Neural cell (in vitro differentiated cells): Measurements from ENCODE around the gene CEBPA. TPM values are rescaled to one million over a fixed set of nuclear protein-coding genes. Genes with fewer than 3 reads are reported as not detected.
"Not testable (repeated sequence)": the region's sequence is repeated elsewhere in the genome, so short reads cannot be mapped to it uniquely, and the experiment has no call there.

Experiments
- H2AFZ ChIP-seq: fragments of 200-600, 300-800 bp; sonication (generic), shearing (Covaris generic); 2 replicates; pipeline ENCODE4 v1.6.0; 2014; ENCODE audit warnings: low read depth, mild to moderate bottlenecking, antibody characterized with exemption, low read length, moderate library complexity
- H3F3A ChIP-seq: fragments of 200-600 bp; shearing (Covaris generic); 2 replicates; pipeline ENCODE4 v1.6.1; 2016; ENCODE audit warnings: mild to moderate bottlenecking, moderate library complexity, mixed read lengths, antibody characterized with exemption, low read length; ENCODE audit not compliant: insufficient read depth, poor library complexity, severe bottlenecking
- H3K27ac ChIP-seq: fragments of 200-600, 300-800 bp; sonication (generic), shearing (Covaris generic); 2 replicates; pipeline ENCODE4 v1.5.1; 2014; ENCODE audit warnings: mild to moderate bottlenecking, low read length, moderate library complexity
- H3K27me3 ChIP-seq: fragments of 300-800, 200-600 bp; sonication (generic), shearing (Covaris generic); 2 replicates; pipeline ENCODE4 v1.6.0; 2014; ENCODE audit warnings: mild to moderate bottlenecking, low read depth, low read length, moderate library complexity; ENCODE audit not compliant: insufficient read depth
- H3K36me3 ChIP-seq: fragments of 300-800, 200-600 bp; sonication (generic), shearing (Covaris generic); 2 replicates; pipeline ENCODE4 v1.5.1; 2014; ENCODE audit warnings: mild to moderate bottlenecking, antibody characterized with exemption, low read length, moderate library complexity; ENCODE audit not compliant: insufficient read depth
- H3K4me2 ChIP-seq: fragments of 300-800, 200-600 bp; sonication (generic), shearing (Covaris generic); 2 replicates; pipeline ENCODE4 v1.6.0; 2014; ENCODE audit warnings: mild to moderate bottlenecking, low read length
- H3K4me3 ChIP-seq: fragments of 300-800, 200-600 bp; sonication (generic), shearing (Covaris generic); 2 replicates; pipeline ENCODE4 v1.5.1; 2014; ENCODE audit warnings: mild to moderate bottlenecking, low read length, moderate library complexity
- H3K79me2 ChIP-seq: fragments of 200-600 bp; shearing (Covaris generic); replicated peaks from 2 replicates; pipeline ENCODE4 v1.6.0; 2014; ENCODE audit warnings: mild to moderate bottlenecking, low read length, moderate library complexity; ENCODE audit not compliant: insufficient read depth
- H3K9ac ChIP-seq: fragments of 300-800, 200-600 bp; sonication (generic), shearing (Covaris generic); 2 replicates; pipeline ENCODE4 v1.6.1; 2016; ENCODE audit warnings: mild to moderate bottlenecking, low read length, mixed read lengths
- H3K9me2 ChIP-seq: fragments of 200-600 bp; shearing (Covaris generic); 2 replicates; pipeline ENCODE4 v1.6.1; 2016; ENCODE audit warnings: mild to moderate bottlenecking, low read length, mixed read lengths; ENCODE audit not compliant: insufficient read depth
- H3K9me3 ChIP-seq: fragments of 200-600, 300-800 bp; sonication (generic), shearing (Covaris generic); 2 replicates; pipeline ENCODE4 v1.6.1; 2016; ENCODE audit warnings: mild to moderate bottlenecking, mixed run types, low read length, moderate library complexity, mixed read lengths
- H4K20me1 ChIP-seq: fragments of 200-600 bp; shearing (Covaris generic); 2 replicates; pipeline ENCODE4 v1.6.1; 2016; ENCODE audit warnings: mild to moderate bottlenecking, mixed run types; ENCODE audit not compliant: insufficient read depth
- CTCF ChIP-seq: fragments of 450-650 bp; IDR thresholded peaks from 2 replicates; pipeline ENCODE4 v1.5.1; 2014; ENCODE audit warnings: antibody characterized with exemption, mild to moderate bottlenecking, moderate library complexity; ENCODE audit not compliant: poor library complexity, severe bottlenecking
- EP300 ChIP-seq: fragments of 450-650 bp; conservative IDR thresholded peaks from 2 replicates; pipeline ENCODE4 v1.6.1; 2014; ENCODE audit warnings: antibody characterized with exemption, mild to moderate bottlenecking, moderate library complexity; ENCODE audit not compliant: poor library complexity, severe bottlenecking
- EZH2 ChIP-seq: fragments of 200-600, 300-800 bp; shearing (Covaris generic), sonication (generic); IDR thresholded peaks from 2 replicates; pipeline ENCODE4 v1.6.1; 2014; ENCODE audit warnings: antibody characterized with exemption, low read length, borderline replicate concordance, mild to moderate bottlenecking; ENCODE audit not compliant: insufficient read depth, poor library complexity, severe bottlenecking
- MXI1 ChIP-seq: fragments of 450-650 bp; conservative IDR thresholded peaks from 2 replicates; pipeline ENCODE4 v1.6.1; 2014; ENCODE audit warnings: antibody characterized with exemption, mild to moderate bottlenecking; ENCODE audit not compliant: poor library complexity, severe bottlenecking
- POLR2AphosphoS5 ChIP-seq: IDR thresholded peaks from 2 replicates; pipeline ENCODE4 v1.6.1; 2012
- RAD21 ChIP-seq: fragments of 450-650 bp; conservative IDR thresholded peaks from 2 replicates; pipeline ENCODE4 v1.6.1; 2014; ENCODE audit warnings: antibody characterized with exemption, mild to moderate bottlenecking, moderate library complexity
- REST ChIP-seq: IDR thresholded peaks from 2 replicates; pipeline ENCODE4 v1.6.1; 2012; ENCODE audit warnings: borderline replicate concordance
- SMC3 ChIP-seq: fragments of 450-650 bp; conservative IDR thresholded peaks from 2 replicates; pipeline ENCODE4 v1.6.1; 2014; ENCODE audit warnings: antibody characterized with exemption, mild to moderate bottlenecking, moderate library complexity; ENCODE audit not compliant: poor library complexity
- TAF1 ChIP-seq: IDR thresholded peaks from 2 replicates; pipeline ENCODE4 v1.6.1; 2012; ENCODE audit warnings: low read depth
- polyA plus RNA-seq: library from polyadenylated mRNA; depleted of rRNA; stranded (reverse); fragments of >200 nt; gene quantifications from 2 replicates; pipeline ENCODE4 v1.2.3, GENCODE V29; 2014

CEBPA gene
- polyA plus RNA-seq, 1 donor from 2014 or later: 2.6 TPM

- Histone ChIP-seq H3K9me3 (no peaks in the 10 kb centered on the region), H3K27ac (no peak overlapping the region), H3K9ac (no peak overlapping the region), H4K20me1 (no peaks in the 10 kb centered on the region), H3K9me2 (no peaks in the 10 kb centered on the region), H3K36me3 (no peaks in the 10 kb centered on the region), H3K79me2 (no peaks in the 10 kb centered on the region), H2AFZ (no peak overlapping the region), H3F3A (no peaks in the 10 kb centered on the region), H3K4me3 (no peak overlapping the region), H3K4me2 (no peak overlapping the region), H3K27me3 (no peaks in the 10 kb centered on the region)
- TF ChIP-seq SMC3: no peak
- TF ChIP-seq POLR2AphosphoS5: no peak
- no peak for TF ChIP-seq REST
- TF ChIP-seq MXI1: no peak
- TF ChIP-seq EP300: no peak
- no peak for TF ChIP-seq TAF1
- no peak for TF ChIP-seq RAD21
Measured at GRCh38 chr19:33323093-33323820, 20.9 kb upstream of the CEBPA start.

GRCh38 chr19:33320636-33321035 is 18.3 kb upstream of the CEBPA start:
- no peaks in the 10 kb centered on the region for H3K27me3 ChIP-seq
- no peaks in the 10 kb centered on the region for H3K36me3 ChIP-seq
- no peak overlapping the region for H3K4me2 ChIP-seq
- H3F3A ChIP-seq: no peaks in the 10 kb centered on the region
- no peak overlapping the region for H3K9ac ChIP-seq
- no peak overlapping the region for H2AFZ ChIP-seq
- no peaks in the 10 kb centered on the region for H3K9me3 ChIP-seq
- H4K20me1 ChIP-seq: no peaks in the 10 kb centered on the region
- no peak overlapping the region for H3K27ac ChIP-seq
- no peaks in the 10 kb centered on the region for H3K9me2 ChIP-seq
- no peak for TF ChIP-seq POLR2AphosphoS5
- no peak for TF ChIP-seq CTCF
- TF ChIP-seq SMC3: no peak
- no peak for TF ChIP-seq REST
- no peak for TF ChIP-seq MXI1
- TF ChIP-seq RAD21: no peak
- no peak for TF ChIP-seq EP300
- no peak for TF ChIP-seq TAF1
- no peak for TF ChIP-seq EZH2
- H3K79me2 ChIP-seq: no peaks in the 10 kb centered on the region
- H3K4me3 ChIP-seq: no peak overlapping the region

- not testable (repeated sequence) for H3K27me3 ChIP-seq, H2AFZ ChIP-seq, H4K20me1 ChIP-seq, H3K79me2 ChIP-seq, H3K4me3 ChIP-seq, H3K36me3 ChIP-seq, H3K9me2 ChIP-seq, H3K9ac ChIP-seq, H3K4me2 ChIP-seq, H3K27ac ChIP-seq, H3K9me3 ChIP-seq, H3F3A ChIP-seq
Measured at GRCh38 chr19:33317991-33318390, 15.7 kb upstream of the CEBPA start.
